ENCODE results near the gene TRAPPC12.

DNA sequence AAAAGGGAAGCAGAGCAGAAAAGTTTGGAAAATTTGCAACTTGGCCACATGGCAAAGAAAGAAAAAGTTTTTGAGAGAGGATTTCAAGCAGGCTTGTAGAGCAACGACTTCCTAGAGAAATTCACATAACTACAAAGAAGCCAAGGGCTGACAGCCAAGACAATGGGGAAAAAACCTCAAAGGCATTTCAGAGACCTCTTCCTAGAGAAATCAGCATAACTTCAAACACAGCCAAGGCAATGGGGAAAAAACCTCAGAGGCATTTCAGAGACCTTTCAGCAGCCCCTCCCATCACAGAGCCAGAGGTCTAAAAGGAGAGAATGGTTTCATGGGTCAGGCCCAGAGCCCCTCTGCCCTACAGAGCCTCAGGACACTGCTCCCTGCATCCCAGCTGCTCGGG, 132.6 kb downstream of the TRAPPC12 start:
- no peak for TF ChIP-seq POLR2A (IDR thresholded peaks at IDR 0.05)
- TF ChIP-seq, protein P1, sequence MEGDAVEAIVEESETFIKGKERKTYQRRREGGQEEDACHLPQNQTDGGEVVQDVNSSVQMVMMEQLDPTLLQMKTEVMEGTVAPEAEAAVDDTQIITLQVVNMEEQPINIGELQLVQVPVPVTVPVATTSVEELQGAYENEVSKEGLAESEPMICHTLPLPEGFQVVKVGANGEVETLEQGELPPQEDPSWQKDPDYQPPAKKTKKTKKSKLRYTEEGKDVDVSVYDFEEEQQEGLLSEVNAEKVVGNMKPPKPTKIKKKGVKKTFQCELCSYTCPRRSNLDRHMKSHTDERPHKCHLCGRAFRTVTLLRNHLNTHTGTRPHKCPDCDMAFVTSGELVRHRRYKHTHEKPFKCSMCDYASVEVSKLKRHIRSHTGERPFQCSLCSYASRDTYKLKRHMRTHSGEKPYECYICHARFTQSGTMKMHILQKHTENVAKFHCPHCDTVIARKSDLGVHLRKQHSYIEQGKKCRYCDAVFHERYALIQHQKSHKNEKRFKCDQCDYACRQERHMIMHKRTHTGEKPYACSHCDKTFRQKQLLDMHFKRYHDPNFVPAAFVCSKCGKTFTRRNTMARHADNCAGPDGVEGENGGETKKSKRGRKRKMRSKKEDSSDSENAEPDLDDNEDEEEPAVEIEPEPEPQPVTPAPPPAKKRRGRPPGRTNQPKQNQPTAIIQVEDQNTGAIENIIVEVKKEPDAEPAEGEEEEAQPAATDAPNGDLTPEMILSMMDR (IDR thresholded peaks at IDR 0.05 in 4 of 5, conservative IDR thresholded peaks at IDR 0.05 in 1 of 5) = no peak
